Islet of Langerhans (tissue), 1 donor: ENCODE results near the gene IGFL1.
"Not testable (repeated sequence)": the region's sequence is repeated elsewhere in the genome, so short reads cannot be mapped to it uniquely, and the experiment has no call there.

Experiments
- FAIRE-seq: peaks from one replicate; lab custom pipeline; 2011; peaks lifted over from hg19 to GRCh38; lab: Jason Lieb, UNC

Gene IGFL1

GRCh38 chr19:46229442-46229841 is at the start of gene IGFL1:
Gene IGFL1 (plus strand): TSS chr19:46229742. CDS start chr19:46229775, 33 bp downstream.
- FAIRE-seq, result no peak

- FAIRE-seq, result no peak
Measured at GRCh38 chr19:46180701-46181387, 48.7 kb upstream of the IGFL1 start.

GRCh38 chr19:46181388-46181779 is 48.2 kb upstream of the IGFL1 start:
- no peak for FAIRE-seq

GRCh38 chr19:46182476-46182875 is 47.1 kb upstream of the IGFL1 start:
- FAIRE-seq, result no peak

GRCh38 chr19:46184775-46185710 is 44.5 kb upstream of the IGFL1 start:
- not testable (repeated sequence) for FAIRE-seq

GRCh38 chr19:46186101-46186716 is 43.3 kb upstream of the IGFL1 start:
- FAIRE-seq, result no peak

GRCh38 chr19:46186717-46187101 is 42.8 kb upstream of the IGFL1 start:
- FAIRE-seq, result no peak

GRCh38 chr19:46189971-46190888 is 39.3 kb upstream of the IGFL1 start:
- FAIRE-seq, result no peak

- FAIRE-seq, result no peak
Measured at GRCh38 chr19:46191356-46191755, 38.2 kb upstream of the IGFL1 start.

- no peak for FAIRE-seq
Measured at GRCh38 chr19:46191972-46192371, 37.6 kb upstream of the IGFL1 start.

- not testable (repeated sequence) for FAIRE-seq
Measured at GRCh38 chr19:46192626-46192991, 36.9 kb upstream of the IGFL1 start.

- no peak for FAIRE-seq
Measured at GRCh38 chr19:46192992-46193650, 36.4 kb upstream of the IGFL1 start.

- FAIRE-seq, result no peak
Measured at GRCh38 chr19:46193678-46194077, 35.9 kb upstream of the IGFL1 start.

- FAIRE-seq, result no peak
Measured at GRCh38 chr19:46195104-46195503, 34.4 kb upstream of the IGFL1 start.

GRCh38 chr19:46195919-46196318 is 33.6 kb upstream of the IGFL1 start:
- FAIRE-seq, result not testable (repeated sequence)

GRCh38 chr19:46196410-46197124 is 33.0 kb upstream of the IGFL1 start:
- no peak for FAIRE-seq

- no peak for FAIRE-seq
Measured at GRCh38 chr19:46197314-46198070, 32.0 kb upstream of the IGFL1 start.

GRCh38 chr19:46198756-46199155 is 30.8 kb upstream of the IGFL1 start:
- no peak for FAIRE-seq

GRCh38 chr19:46201454-46202310 is 27.9 kb upstream of the IGFL1 start:
- no peak for FAIRE-seq
